Measurements from ENCODE around the gene MED13L. TPM values are rescaled to one million over a fixed set of nuclear protein-coding genes. Genes with fewer than 3 reads are reported as not detected.

Gene MED13L
- total and polyA plus RNA-seq, 3 donors from 2014 or later = 56.4 to 173 (median 133) TPM

DNA sequence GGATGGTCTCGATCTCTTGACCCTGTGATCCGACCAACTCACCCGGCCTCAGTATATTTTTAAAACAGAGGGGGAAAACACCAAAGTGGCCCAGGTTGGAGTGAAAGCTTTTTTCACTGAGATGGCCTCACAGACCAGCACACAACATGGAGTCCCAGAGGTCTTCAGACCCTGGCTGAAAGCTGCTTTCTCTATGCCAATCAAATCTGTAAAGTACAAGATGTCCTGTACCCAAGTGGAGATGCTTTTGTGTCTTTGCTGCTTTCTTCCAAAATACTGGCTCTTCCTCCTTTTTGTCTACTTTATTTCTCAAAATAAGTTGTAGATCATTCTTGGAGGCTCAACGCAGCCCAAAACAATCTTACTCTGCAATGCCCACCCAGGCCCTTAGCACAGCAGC is 214.8 kb downstream of the MED13L start:
- H3K4me1 ChIP-seq = no peaks in the 10 kb centered on the region
- no peaks in the 10 kb centered on the region for H3K27me3 ChIP-seq
- H3K9me3 ChIP-seq = no peaks in the 10 kb centered on the region
- H3K36me3 ChIP-seq (ENCODE audit: low read depth, missing control alignments) = no peaks in the 10 kb centered on the region
- TF ChIP-seq, protein P1, sequence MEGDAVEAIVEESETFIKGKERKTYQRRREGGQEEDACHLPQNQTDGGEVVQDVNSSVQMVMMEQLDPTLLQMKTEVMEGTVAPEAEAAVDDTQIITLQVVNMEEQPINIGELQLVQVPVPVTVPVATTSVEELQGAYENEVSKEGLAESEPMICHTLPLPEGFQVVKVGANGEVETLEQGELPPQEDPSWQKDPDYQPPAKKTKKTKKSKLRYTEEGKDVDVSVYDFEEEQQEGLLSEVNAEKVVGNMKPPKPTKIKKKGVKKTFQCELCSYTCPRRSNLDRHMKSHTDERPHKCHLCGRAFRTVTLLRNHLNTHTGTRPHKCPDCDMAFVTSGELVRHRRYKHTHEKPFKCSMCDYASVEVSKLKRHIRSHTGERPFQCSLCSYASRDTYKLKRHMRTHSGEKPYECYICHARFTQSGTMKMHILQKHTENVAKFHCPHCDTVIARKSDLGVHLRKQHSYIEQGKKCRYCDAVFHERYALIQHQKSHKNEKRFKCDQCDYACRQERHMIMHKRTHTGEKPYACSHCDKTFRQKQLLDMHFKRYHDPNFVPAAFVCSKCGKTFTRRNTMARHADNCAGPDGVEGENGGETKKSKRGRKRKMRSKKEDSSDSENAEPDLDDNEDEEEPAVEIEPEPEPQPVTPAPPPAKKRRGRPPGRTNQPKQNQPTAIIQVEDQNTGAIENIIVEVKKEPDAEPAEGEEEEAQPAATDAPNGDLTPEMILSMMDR (IDR thresholded peaks at IDR 0.05) = no peak
- TF ChIP-seq POLR2A (IDR thresholded peaks at IDR 0.05) = no peak
- no peak overlapping the region for H3K27ac ChIP-seq
- intact Hi-C loops (cut with DNase I; ENCODE audit: low total_unique reads) = no loop called here
- H3K4me3 ChIP-seq = no peak overlapping the region
- 72 to 81% methylated on average over 4 of the region's 4 CpGs for WGBS, 2 donors
- DNase-seq = no peak

DNA sequence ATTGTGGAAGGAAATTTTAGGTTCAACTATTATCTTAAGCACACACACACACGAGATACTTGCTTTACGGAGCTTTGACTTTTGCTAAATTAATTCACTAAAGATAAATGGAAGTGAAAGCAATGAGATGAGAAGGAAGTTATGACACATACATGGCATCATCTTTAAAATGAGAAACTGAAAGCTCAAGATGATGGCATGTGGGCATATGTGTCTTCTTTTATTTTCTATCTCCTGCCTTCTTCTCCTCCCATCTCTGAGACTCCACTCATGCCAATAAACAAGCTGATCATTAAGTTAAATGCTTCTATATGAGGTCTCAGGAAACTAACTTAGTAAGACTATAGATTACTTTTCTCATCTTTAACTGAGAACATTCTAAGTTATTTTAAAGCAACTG is 216.7 kb downstream of the MED13L start:
- Histone ChIP-seq H3K4me3 (no peak overlapping the region), H3K36me3 (ENCODE audit: low read depth, missing control alignments) (no peaks in the 10 kb centered on the region), H3K4me1 (no peaks in the 10 kb centered on the region), H3K27me3 (no peaks in the 10 kb centered on the region), H3K9me3 (no peaks in the 10 kb centered on the region), H3K27ac (no peak overlapping the region)
- 52 to 54% methylated on average over 2 of the region's 2 CpGs for WGBS, 2 donors
- intact Hi-C loops (cut with DNase I; ENCODE audit: low total_unique reads) = no loop called here
- DNase-seq = no peak
- TF ChIP-seq, protein P1 (IDR thresholded peaks at IDR 0.05) = no peak
- TF ChIP-seq POLR2A (IDR thresholded peaks at IDR 0.05) = no peak

DNA sequence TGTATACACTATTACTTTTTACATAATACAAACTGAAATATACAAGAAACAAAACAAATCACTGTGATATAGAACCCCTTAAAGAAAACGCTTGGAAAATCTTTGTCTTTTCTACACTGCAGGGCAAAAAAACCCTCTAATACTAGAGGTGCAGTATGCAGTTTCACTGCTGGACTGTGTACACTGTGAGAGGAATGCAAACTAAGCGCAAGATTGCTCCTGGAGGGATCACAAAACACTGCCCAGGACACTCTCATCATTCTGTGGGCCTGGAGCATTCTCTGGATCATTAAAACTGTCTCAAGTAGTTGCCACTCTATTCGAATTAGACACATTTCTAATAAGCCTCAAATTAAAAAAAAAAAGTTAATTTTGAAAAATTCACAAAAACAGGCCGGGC is 217.6 kb downstream of the MED13L start:
- Histone ChIP-seq H3K27ac (no peak overlapping the region), H3K4me1 (no peaks in the 10 kb centered on the region), H3K36me3 (ENCODE audit: low read depth, missing control alignments) (no peaks in the 10 kb centered on the region), H3K9me3 (no peaks in the 10 kb centered on the region), H3K4me3 (no peak overlapping the region), H3K27me3 (no peaks in the 10 kb centered on the region)
- no peak for DNase-seq
- no peak for TF ChIP-seq POLR2A (IDR thresholded peaks at IDR 0.05)
- TF ChIP-seq, protein P1 (IDR thresholded peaks at IDR 0.05) = no peak
- 79 to 88% methylated on average over 4 of the region's 4 CpGs for WGBS, 2 donors
- intact Hi-C loops (cut with DNase I; ENCODE audit: low total_unique reads) = no loop called here

DNA sequence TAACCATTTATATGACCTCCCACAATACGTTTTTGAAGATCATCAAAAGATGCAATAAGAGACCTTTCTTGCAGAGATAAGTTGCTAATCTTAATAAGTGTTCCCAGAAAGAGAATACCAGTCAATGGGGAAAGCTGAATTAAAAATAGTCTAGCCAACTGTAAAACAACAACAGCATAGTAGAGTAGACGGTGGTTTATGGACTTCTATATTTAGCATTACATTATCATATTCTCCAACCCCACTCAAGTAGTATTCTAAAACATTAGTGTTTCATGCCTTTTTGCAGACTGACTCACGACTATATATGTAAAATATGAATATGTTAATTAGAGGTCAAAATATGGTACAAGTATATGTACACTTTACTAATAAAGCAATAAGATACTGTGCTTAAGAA is 218.9 kb downstream of the MED13L start:
- no peak for DNase-seq
- Histone ChIP-seq H3K4me1 (peaks cover 2% of the 10 kb centered on the region), H3K27ac (no peak overlapping the region), H3K27me3 (no peaks in the 10 kb centered on the region), H3K4me3 (no peak overlapping the region), H3K36me3 (ENCODE audit: low read depth, missing control alignments) (no peaks in the 10 kb centered on the region), H3K9me3 (no peaks in the 10 kb centered on the region)
- TF ChIP-seq, protein P1 (IDR thresholded peaks at IDR 0.05) = no peak
- TF ChIP-seq POLR2A (IDR thresholded peaks at IDR 0.05) = no peak
- intact Hi-C loops (cut with DNase I; ENCODE audit: low total_unique reads) = no loop called here
- WGBS, 2 donors = 56 to 58% methylated on average over 3 of the region's 3 CpGs

DNA sequence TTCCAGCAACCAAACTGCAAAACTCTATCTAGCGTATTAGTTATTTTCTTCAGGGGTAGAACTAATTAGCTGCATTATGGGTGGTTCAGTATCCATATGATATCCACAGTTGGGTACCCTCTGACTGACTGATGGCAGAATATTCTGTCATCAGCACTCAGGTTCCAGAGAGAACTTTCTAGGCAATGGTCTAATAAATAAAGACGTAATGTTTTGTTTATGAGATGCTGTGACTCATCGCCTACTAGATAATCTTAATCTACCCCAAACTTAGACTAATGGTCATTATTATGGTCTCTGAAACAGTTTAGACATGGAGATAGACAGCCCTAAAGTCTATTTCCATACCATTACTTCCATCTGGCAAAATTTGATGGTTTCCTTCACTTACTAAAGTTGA is 220.1 kb downstream of the MED13L start:
- peaks cover 4% of the 10 kb centered on the region for H3K4me1 ChIP-seq
- WGBS, 2 donors = 93% methylated on average over 3 of the region's 3 CpGs
- intact Hi-C loops (cut with DNase I; ENCODE audit: low total_unique reads) = no loop called here

More for the DNA sequence above, 220.1 kb downstream of the MED13L start:
- TF ChIP-seq, protein P1 (IDR thresholded peaks at IDR 0.05) = no peak
- no peak for TF ChIP-seq POLR2A (IDR thresholded peaks at IDR 0.05)
- Histone ChIP-seq H3K27ac (no peak overlapping the region), H3K4me3 (no peak overlapping the region), H3K36me3 (ENCODE audit: low read depth, missing control alignments) (no peaks in the 10 kb centered on the region), H3K27me3 (no peaks in the 10 kb centered on the region), H3K9me3 (no peaks in the 10 kb centered on the region)
- no peak for DNase-seq

All from testis (tissue), 3 donors.